Activated gamma-delta T cell treated with anti-CD3 and anti-CD28 coated beads, Interleukin-2, amount 50 U/mL, for 16 hours (primary cell): Measurements from ENCODE around the gene GLRX2.

ENCODE experiments used
- DNase-seq: peaks from one replicate; pipeline ENCODE4 v3.0.0-alpha.2; 2020; ENCODE audit warnings: low read depth

GLRX2 gene

DNA sequence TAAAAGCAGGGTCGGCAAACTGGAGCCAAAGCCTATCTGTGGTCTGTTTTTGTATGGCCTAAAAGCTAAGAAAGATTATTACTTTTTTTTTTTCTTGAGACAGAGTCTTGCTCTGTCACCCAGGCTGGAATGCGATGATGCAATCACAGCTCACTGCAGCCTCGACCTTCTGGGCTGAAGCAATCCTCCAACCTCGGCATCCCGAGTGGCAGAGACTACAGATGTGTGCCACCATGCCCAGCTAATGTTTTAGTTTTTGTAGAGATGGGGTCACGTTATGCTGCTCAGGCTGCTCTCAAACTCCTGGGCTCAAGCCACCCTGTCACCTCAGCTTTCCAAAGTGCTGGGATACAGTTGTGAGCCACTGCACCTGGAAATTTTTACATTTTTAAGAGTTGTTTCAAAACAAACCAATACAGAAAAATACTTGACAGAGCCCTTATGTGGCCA lies 6.5 kb upstream of the GLRX2 start:
- no peak for DNase-seq

DNA sequence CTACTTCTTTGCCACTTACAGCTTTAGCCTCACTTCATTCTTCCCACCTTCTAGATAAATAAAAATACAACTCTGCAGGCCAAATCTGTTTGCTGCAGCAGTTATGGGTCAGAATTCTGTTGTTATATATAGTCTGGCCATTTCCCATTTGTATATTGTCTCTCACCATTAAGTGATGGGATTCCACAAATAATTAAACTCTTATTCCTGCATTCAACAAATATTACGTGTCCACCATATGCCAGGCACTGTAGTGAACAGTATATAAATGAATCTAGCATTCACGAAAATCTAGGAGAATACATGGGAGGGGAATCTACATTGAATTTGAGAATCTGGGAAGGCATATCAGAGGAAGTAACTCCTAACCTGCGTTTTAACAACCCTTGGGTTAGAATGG lies 5.7 kb upstream of the GLRX2 start:
- no peak for DNase-seq

DNA sequence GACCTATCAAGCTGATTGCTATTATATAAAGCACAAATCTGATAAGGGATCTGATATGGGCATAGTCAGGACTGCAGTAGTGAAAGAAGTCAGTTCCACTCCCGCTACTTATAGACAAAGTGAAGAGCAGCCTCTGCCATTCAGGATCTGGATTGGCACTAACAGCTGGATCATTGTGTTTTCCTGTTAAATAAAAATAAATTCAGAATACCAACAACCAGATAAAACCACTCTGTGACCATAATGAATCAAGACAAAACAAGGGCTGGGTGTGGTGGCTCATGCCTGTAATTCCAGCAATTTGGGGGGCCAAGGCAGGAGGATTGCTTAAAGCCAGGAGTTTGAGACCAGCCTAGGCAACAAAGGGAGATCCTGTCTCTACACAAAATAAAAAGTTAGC lies 5.0 kb upstream of the GLRX2 start:
- no peak for DNase-seq

DNA sequence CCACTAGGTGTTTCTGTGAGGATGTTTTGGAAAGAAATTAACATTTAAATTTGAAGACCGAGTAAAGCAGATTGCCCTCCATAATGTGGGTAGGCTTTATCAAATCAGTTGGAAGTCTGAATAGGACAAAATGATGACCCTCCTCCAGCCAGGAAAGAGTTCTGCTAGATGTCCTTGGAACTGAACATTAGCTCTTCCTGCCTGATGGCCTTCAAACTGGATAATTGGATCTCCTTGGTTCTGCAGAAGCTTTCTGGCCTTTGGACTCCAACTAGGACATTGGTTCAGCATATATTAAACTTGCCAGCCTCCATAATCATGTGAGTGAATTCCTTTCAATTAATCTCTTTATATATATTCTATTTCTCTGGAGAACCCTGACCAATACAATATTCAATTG lies 4.4 kb upstream of the GLRX2 start:
- DNase-seq: no peak

DNA sequence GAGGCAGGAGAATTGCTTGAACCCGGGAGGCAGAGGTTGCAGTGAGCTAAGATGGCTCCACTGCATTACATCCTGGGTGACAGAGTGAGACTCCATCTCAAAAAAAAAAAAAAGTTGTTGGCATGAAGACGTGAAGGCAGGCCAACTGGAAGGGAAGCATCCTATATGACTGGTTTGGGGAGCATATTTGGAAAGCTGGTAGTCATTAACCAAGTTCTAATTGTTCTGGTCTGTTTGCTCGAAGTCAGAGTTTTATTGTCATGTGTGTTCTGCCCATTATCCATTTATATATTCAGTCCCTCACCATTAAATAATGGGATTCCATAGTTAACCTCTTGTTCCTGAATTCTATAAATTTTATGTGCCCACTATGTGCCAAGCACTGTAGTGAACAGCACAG lies 3.3 kb upstream of the GLRX2 start:
- no peak for DNase-seq

DNA sequence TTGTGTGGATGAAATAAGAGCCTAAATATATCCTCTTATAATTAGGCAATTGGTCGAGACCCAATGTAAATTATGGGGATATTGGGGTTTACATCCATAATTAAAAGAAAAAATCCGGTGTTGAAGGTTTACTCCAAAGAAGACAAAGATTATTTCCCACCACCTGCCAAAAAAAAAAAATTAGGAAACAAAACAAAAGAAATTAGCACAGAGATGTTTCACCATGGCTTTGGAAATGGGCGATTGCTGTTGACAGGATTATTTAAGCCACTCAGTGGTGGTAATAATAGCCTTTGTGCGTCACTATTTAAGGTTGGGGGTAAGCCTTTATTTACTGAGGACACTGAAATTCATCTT lies 585 bp upstream of the GLRX2 start:
- DNase-seq: no peak

DNA sequence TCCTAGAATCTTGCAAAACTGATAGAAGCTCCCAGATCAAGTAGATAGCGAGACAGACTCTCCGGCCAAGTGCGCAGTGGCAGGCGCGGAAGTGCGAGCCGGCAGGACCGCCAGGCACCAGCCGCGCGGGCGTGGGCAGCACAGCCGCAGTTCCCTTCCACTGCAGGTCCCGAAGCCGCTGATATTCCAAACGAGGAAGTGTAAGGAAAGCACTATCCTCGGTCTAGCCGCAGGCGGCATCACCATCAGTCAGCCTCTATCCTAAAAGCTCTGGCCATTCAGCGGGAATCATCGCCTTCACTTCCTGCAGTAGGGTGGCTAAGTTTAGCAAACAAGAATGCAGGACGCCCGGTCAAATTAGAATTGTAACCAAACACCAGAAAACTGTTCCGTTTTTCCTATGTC lies 710 bp downstream of the GLRX2 start:
- DNase-seq: no peak

DNA sequence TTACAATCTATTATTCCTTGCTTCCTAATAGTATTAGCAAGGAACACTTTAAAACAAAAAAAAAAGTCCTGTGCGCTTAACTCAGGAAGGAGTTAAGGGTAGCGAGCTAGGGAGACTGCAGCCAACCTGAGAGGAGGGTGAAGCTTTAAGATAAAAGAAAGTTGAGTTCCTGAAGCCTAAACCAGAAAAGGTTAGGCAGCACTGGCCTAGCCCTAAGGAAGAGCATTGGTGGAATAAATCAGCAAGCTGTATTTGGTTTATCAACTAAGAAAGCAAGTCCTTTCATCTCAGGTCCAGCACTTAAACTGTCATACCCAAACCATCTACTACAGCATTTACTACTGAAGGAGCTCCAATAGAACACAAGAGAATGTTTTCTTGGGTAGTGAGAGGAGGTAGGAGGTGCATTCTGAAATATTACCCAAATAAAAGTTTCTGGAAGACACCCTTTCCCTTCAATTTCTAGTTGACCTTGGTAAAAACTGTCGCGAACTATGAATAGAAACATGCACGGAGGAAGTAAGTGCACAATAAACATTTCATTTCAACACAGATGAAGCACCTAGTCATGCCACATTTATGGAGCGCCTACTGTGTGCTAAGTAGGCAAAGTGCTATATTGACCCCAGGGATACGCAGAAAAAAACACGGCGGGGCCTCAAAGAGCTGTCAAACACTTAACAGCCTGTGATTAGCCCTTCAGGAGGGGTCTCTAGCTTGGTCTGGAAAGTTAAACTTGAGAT lies 1.3 kb downstream of the GLRX2 start:
- DNase-seq: no peak

DNA sequence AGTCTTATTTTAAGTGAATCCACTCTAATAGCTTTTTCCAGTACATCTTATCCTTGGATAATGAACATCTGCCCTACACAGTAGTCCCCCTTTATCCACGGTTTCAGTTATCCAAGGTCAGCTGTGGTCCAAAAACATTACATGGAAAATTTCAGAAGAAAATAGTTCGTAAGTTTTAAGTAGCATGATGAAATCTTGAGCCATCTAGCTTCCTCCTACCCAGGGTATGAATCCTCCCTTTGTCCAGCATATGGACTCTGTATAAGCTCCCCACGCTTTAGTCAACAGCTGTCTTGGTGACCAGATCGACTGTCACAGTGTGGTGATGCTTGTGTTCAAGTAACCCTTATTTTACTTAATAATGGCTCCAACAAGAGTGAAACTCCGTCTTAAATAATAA lies 2.6 kb downstream of the GLRX2 start:
- no peak for DNase-seq

DNA sequence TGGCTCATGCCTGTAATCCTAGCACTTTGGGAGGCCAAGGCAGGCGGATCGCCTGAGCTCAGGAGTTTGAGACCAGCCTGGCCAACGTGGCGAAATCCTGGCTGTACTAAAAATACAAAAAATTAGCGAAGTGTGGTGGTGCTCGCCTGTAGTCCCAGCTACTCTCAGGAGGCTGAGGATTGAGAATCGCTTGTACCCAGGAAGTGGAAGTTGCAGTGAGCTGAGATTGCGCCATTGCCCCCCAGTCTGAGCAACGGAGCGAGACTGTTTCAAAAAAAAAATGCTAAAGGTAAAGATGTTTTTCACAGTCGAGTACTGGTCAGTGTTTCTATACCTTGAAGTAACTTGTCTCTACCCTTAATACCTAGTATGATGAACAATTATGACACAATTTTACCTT lies 11.1 kb downstream of the GLRX2 start:
- DNase-seq: no peak

DNA sequence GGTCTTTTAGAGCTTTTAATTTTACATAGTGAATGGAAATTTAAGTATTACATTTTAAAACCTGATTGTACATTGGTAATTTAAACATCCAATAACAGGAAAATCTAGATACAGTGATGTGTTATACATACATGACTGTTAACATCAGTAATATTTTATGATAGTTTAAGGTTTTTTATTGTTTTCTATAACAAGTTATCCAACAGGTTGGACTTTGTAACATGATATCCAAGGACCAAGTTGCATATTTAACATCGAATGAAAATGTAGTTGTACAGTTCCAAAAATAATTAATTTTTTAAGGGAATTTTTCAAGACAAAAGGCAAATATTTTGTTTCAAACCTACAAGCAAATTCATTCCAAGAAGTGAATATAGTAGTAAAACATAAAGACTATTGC lies 14.3 kb downstream of the GLRX2 start:
- no peak for DNase-seq

DNA sequence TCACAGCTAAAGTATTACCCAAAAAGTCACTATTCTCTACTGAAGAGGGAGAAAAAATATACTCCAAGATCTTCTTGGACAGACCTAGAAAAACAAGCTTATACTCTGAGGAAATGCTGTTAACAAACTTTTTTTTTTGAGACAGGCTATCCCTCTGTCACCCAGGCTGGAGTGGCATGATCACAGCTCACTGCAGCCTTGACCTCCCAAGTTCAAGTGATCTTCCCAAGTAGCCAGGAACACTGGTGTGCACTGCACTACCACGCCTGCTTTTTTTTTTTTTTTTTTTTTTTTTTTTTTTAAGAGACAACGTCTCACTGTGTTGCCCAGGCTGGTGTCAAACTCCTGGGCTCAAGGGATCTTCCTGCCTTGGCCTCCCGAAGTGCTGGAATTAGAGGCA lies 17.3 kb downstream of the GLRX2 start:
- no peak for DNase-seq

DNA sequence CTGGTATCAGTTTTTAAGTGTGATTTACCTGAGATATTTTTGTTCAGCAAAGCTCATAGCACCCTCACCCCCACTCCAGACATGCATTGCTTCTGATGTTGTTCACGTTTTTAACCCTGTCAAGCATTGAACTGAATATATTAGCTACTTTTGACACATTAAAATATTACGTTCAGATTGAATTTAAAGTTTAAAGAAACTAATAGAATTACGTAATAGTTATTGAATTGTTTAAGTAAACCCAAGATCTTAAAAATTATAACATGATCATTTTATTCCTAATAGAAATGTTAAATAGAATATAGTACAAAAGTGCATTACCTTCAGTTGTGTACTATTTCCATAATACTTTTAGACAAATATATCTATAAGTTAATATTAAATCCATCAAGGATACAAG lies 18.9 kb downstream of the GLRX2 start:
- DNase-seq: no peak

DNA sequence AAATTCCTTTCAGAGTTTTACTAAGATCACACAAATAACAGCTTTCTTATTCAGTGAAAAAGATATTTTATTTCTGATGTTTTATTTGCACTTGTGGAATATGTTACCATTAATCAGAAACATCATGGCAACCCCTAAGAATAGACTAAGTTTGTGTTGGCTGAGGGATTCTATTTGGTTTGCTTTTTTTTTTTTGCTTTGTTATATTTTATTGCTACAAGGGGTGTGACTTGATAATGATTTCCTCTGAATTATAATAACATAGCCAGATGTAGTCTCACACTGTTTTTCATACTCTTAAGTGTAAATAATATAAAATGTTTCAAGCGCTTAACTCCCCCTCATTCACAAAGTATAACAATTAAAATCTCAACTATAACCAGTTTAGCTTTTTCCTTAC lies 20.0 kb downstream of the GLRX2 start:
- no peak for DNase-seq

DNA sequence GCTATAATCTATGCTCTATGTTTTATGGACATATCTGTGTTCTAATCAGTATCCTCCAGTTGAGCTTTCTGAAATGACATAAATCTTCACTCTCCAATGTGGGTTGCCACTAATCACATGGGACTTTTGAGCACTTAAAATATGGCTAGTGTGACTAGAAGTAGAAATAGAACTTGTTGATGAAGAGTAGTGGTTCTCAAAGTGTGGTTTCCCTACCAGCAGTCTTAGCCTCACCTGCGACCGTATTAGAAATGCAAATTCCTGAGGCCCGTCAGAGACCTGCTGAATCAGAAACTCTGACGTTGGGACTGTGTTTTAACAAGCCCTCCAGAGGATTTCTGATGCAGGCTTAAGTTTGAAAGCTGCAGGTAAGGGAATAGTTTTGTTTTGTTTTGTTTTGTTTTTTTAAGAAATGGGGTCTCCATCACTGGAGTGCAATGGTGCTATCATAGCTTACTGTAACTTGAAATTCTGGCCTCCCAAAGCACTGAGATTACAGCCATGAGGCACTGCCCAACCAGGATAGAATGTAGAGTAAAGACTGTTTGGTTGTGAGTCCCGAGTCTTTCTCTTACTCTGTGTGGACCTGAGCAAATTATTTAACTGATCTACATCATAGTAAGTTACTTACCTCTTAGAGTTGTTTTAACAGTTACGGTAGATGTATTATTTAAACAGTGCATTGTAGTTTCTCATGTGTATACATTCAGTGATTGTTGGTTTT lies 21.7 kb downstream of the GLRX2 start:
- DNase-seq: no peak

DNA sequence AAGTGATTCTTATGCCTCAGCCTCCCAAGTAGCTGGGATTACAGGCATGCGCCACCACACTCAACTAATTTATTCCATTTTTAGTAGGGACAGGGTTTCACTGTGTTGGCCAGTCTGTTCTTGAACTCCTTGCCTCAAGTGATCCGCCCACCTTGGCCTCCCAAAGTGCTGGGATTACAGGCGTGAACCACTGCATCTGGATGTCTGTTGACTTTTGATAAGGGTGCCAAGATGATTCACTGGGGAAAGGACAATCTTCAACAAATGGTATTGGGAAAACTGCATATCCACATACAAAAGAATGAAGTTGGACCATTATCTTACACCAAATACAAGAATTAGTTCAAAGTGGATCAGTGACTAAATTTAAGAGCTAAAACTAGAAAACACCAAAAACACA lies 26.0 kb downstream of the GLRX2 start:
- DNase-seq: no peak

DNA sequence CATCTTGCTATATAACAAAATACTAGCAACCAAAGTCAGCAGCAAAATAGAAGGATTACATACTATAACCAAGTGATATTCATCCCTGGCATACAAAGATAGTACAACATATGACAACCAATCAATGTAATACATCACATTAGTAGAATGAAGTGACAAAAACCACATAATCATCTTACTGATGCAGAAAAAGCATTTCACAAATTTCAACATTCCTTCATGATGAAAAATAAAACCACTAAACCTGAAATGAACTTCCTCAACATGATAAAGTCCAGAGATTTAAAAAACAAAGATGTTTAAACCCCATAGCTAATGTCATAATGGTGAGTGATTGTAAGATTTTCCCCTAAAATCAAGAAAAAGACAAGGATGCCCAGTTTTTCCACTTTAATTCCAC lies 27.2 kb downstream of the GLRX2 start:
- no peak for DNase-seq

DNA sequence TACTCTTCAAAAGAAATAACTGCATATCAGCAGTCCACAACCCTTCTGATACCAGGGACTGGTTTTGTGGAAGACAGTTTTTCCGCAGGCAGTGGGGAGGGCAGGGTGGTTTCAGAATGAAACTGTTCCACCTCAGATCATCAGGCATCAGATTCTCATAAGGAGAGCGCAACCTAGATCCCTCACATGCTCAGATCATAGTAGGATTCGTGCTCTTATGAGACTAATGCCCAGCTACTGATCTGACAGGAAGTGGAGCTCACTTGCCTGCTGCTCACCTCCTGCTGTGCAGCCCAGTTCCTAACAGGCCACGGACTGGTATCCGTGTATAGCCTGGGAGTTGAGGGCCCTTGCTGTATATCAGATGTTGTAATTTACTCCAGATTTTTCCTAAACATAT lies 34.3 kb downstream of the GLRX2 start:
- DNase-seq: no peak

DNA sequence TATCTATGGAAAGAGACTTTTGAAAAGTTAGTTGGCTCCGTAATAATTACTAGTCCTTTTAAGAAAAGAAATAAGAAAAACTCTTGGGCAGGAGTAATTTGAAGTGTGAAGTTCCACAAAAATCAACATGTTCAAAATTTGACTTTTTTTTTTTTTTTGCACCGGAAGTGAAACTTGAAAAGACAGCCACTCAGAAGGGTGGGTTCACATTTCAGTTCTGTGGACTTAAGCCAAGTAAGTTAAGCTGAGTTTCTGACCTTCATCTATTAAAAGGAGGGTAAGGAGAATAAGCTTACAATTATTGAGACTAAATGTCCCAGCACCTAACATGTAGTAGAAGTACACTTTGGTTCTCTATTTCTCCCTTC lies 34.8 kb downstream of the GLRX2 start:
- DNase-seq: no peak

DNA sequence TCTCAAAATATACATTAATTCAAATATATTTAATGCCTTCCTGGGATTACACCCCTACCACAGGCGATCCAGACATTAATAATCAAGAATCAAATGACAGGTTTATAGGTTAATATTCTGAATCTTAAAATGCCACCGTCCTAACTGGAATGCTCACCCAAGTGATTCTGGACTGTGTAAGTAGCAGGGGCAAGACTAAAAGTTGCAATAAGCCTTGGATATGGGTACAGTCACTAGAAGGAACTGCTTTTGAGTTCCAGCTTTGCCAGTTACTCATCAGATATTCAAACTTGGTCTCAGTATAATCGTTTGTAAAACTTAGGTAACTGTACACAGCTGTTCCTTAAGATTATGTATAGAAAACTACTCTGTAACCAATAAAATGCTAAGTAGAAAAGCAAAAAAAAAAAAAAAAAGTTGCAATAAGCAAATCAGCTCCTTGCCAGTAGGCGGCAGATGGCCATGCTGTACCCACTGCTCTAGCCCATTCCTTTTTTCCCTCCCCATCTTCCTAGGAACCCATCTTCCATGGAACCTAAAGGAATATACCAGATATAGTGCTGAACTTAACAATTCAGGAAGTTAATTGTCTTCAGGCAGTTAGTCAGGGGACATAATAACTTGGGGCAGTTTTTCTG lies 35.3 kb downstream of the GLRX2 start:
- DNase-seq: no peak

DNA sequence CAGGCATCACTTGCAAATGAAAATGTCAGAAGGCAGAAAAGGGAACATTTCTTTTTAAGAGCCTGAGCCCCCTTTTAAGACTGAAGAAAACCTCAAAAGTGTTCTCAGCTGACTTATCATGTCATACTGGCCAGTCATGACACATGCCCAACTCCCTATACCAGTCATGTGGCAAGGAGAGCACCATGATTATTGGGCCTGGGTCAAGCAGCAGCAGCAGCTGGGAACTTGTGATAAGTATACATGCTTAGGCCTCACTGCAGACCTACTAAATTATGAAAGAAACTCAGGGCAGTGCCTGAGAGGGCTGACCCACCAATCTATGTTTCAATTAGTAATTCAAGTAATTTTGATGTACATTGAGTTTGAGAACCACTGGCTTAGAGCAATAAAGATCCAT lies 37.2 kb downstream of the GLRX2 start:
- no peak for DNase-seq

DNA sequence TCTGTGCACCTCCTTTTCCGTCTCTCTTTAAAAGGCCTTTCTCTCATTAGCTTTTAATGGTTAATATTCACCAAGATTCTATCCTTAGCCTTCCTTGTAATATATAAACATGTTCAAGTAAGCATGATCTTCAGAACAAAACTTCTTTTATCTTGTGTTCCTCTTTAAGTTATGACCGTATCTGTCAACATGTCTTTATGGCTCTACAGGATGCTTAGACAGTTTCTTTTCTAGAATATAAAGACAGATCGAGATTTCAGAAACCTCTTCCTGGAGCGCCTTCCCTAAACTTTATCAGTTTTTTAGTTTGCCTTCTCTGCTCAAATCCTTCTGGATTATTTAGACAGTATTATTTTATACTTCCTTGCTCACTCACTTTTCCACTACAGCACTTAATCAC lies 38.6 kb downstream of the GLRX2 start:
- DNase-seq: no peak

DNA sequence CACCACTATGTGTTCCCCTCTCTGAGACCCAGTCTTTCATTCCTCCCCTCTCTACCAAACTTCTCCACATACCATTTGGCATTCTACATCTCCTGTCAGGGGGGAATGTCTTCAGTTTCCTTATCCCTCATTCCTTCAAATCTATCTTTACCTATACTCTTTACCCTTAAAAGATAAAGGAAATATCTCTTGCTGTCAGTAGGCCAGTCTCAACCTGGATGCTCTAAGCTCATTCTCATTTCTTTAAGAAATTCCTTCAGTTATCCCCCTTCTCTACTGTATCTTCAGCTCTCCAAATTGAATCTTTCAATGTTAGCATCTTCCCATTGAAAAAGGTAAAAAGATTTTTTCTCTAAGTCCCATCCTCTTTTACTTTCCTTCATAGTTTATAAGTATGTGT lies 39.3 kb downstream of the GLRX2 start:
- DNase-seq: no peak
